ENCODE data around the gene ERC1. TPM values are rescaled to one million over a fixed set of nuclear protein-coding genes. Genes with fewer than 3 reads are reported as not detected.

ERC1 gene
- total RNA-seq, 2 donors from 2014 or later = 40.3 to 43.0 TPM

- Histone ChIP-seq H3K27me3 (no peaks in the 10 kb centered on the region), H3K4me3 (peak overlapping the region in 1 of 2 donors; percentile 86), H3K27ac (peak overlapping the region; percentile 88 to 93), H3K4me1 (peaks cover 0 to 15% of the 10 kb centered on the region in 2 donors), H3K9me3 (no peaks in the 10 kb centered on the region), H3K36me3 (peaks cover 6% of the 10 kb centered on the region)
- TF ChIP-seq, protein P1, sequence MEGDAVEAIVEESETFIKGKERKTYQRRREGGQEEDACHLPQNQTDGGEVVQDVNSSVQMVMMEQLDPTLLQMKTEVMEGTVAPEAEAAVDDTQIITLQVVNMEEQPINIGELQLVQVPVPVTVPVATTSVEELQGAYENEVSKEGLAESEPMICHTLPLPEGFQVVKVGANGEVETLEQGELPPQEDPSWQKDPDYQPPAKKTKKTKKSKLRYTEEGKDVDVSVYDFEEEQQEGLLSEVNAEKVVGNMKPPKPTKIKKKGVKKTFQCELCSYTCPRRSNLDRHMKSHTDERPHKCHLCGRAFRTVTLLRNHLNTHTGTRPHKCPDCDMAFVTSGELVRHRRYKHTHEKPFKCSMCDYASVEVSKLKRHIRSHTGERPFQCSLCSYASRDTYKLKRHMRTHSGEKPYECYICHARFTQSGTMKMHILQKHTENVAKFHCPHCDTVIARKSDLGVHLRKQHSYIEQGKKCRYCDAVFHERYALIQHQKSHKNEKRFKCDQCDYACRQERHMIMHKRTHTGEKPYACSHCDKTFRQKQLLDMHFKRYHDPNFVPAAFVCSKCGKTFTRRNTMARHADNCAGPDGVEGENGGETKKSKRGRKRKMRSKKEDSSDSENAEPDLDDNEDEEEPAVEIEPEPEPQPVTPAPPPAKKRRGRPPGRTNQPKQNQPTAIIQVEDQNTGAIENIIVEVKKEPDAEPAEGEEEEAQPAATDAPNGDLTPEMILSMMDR (IDR thresholded peaks at IDR 0.05) = no peak
- DNase-seq (ENCODE audit: low spot score) = no peak
These were observed 42.8 kb upstream of the ERC1 start for GRCh38 chr12:948238-948637.

GRCh38 chr12:949453-950191 lies 41.4 kb upstream of the ERC1 start, which contains the start of gene RAD52:
Gene RAD52, minus strand, starts transcription at chr12:949694. Its CDS starts 16,636 bp downstream, at chr12:933058.
- peaks cover 0 to 15% of the 10 kb centered on the region in 2 donors for H3K4me1 ChIP-seq
- no peaks in the 10 kb centered on the region for H3K9me3 ChIP-seq
- peak within 1 kb of the TSS; percentile 88 to 93 for H3K27ac ChIP-seq
- H3K4me3 ChIP-seq = peak within 1 kb of the TSS; percentile 49 to 86
- no peaks in the 10 kb centered on the region for H3K27me3 ChIP-seq
- TF ChIP-seq, protein P1 (IDR thresholded peaks at IDR 0.05) = peak; percentile 99
- H3K36me3 ChIP-seq = no peaks in the 10 kb centered on the region
- DNase-seq (ENCODE audit: low spot score) = peak; percentile 96

GRCh38 chr12:951176-951575 lies 39.8 kb upstream of the ERC1 start:
- DNase-seq (ENCODE audit: low spot score) = no peak
- peaks cover 0 to 11% of the 10 kb centered on the region in 2 donors for H3K4me1 ChIP-seq
- no peaks in the 10 kb centered on the region for H3K36me3 ChIP-seq
- H3K27me3 ChIP-seq = no peaks in the 10 kb centered on the region
- no peak overlapping the region for H3K4me3 ChIP-seq
- H3K9me3 ChIP-seq = no peaks in the 10 kb centered on the region
- H3K27ac ChIP-seq = no peak overlapping the region
- TF ChIP-seq, protein P1 (IDR thresholded peaks at IDR 0.05) = no peak

DNA sequence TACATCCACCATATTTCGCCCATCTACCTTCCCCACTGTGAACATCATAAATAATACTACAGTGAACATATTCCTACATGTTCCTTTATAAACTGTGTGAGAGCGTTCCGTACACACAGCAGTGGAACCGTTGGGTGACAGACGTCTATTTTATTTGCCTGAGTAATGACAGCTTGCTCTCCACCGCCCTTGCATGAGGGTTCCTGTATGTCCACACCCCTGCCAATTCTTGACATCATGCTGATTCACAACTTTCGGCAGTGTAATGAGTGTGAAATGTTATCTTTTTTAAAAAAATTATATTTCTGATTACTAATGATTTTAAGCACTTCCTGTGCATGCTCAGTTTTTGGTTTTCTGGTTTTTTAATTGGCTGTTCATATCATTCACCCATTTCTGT lies 37.2 kb upstream of the ERC1 start:
- H3K9me3 ChIP-seq = no peaks in the 10 kb centered on the region
- H3K4me1 ChIP-seq = peaks cover 0 to 1% of the 10 kb centered on the region in 2 donors
- H3K27me3 ChIP-seq = no peaks in the 10 kb centered on the region
- H3K27ac ChIP-seq = no peak overlapping the region
- H3K4me3 ChIP-seq = no peak overlapping the region
- H3K36me3 ChIP-seq = no peaks in the 10 kb centered on the region
- TF ChIP-seq, protein P1 (IDR thresholded peaks at IDR 0.05) = no peak
- DNase-seq (ENCODE audit: low spot score) = no peak

GRCh38 chr12:954741-955140 lies 36.3 kb upstream of the ERC1 start:
- Histone ChIP-seq H3K36me3 (no peaks in the 10 kb centered on the region), H3K27me3 (no peaks in the 10 kb centered on the region), H3K4me3 (no peak overlapping the region), H3K27ac (no peak overlapping the region), H3K9me3 (no peaks in the 10 kb centered on the region), H3K4me1 (no peaks in the 10 kb centered on the region)
- TF ChIP-seq, protein P1 (IDR thresholded peaks at IDR 0.05) = no peak
- DNase-seq (ENCODE audit: low spot score) = no peak

Measured in right atrium auricular region (tissue), 2 donors.